ENCODE data around the gene CLRN2. TPM values are rescaled to one million over a fixed set of nuclear protein-coding genes. Genes with fewer than 3 reads are reported as not detected.

Gene CLRN2
- total RNA-seq, 1 experiment from 2014 or later: not detected

GRCh38 chr4:17526695-17527477, 11.9 kb downstream of the CLRN2 start:
- Mint-ChIP-seq H3K4me1 (no peaks in the 10 kb centered on the region), H3K4me3 (no peak overlapping the region), H3K9me3 (no peaks in the 10 kb centered on the region; the same call in 1 of the 2 replicates), H3K27ac (no peak overlapping the region), H3K27me3 (ENCODE audit: low read depth) (no peaks in the 10 kb centered on the region; the same call in 1 of the 2 replicates), H3K36me3 (no peaks in the 10 kb centered on the region)
- no peak for ATAC-seq
- DNase-seq (ENCODE audit: low spot score): no peak
- TF ChIP-seq PREB (CRISPR knock-in tag; IDR thresholded peaks at IDR 0.05; ENCODE audit: borderline replicate concordance): no peak
- TF ChIP-seq EMX1 (CRISPR knock-in tag; IDR thresholded peaks at IDR 0.05): no peak
- TF ChIP-seq GTF2I (CRISPR knock-in tag; conservative IDR thresholded peaks at IDR 0.05): no peak
- no peak for TF ChIP-seq E2F4 (CRISPR knock-in tag; IDR thresholded peaks at IDR 0.05; ENCODE audit: borderline replicate concordance, low read depth)
- TF ChIP-seq IRF1 (CRISPR knock-in tag; IDR thresholded peaks at IDR 0.05): no peak
- no peak for TF ChIP-seq FOXP4 (CRISPR knock-in tag; IDR thresholded peaks at IDR 0.05)
- ChIA-PET POLR2A (no interaction called here), CTCF (no interaction called here)

- Mint-ChIP-seq H3K4me3 (no peak overlapping the region), H3K27me3 (ENCODE audit: low read depth) (no peaks in the 10 kb centered on the region; the same call in 1 of the 2 replicates), H3K36me3 (no peaks in the 10 kb centered on the region), H3K27ac (no peak overlapping the region), H3K4me1 (no peaks in the 10 kb centered on the region), H3K9me3 (no peaks in the 10 kb centered on the region)
- ChIA-PET CTCF (no interaction called here), POLR2A (interaction anchor here (1.1 kb wide), 1 partner anchor 75 kb away, joined by 5 read pairs; no protein-coding TSS in a partner anchor)
- ATAC-seq: no peak
- DNase-seq (ENCODE audit: low spot score): no peak
- TF ChIP-seq ATF1 (CRISPR knock-in tag; IDR thresholded peaks at IDR 0.05): no peak
- TF ChIP-seq ZNF671 (CRISPR knock-in tag; IDR thresholded peaks at IDR 0.05): no peak
- TF ChIP-seq JAZF1 (CRISPR knock-in tag; IDR thresholded peaks at IDR 0.05): no peak
- TF ChIP-seq ARID4B (CRISPR knock-in tag; IDR thresholded peaks at IDR 0.05; ENCODE audit: borderline replicate concordance): no peak
- no peak for TF ChIP-seq IRF2 (CRISPR knock-in tag; IDR thresholded peaks at IDR 0.05; ENCODE audit: borderline replicate concordance, low read depth)
- no peak for TF ChIP-seq TCF7 (CRISPR knock-in tag; IDR thresholded peaks at IDR 0.05; ENCODE audit: low read depth)
- TF ChIP-seq ZNF138 (CRISPR knock-in tag; conservative IDR thresholded peaks at IDR 0.05): no peak
- TF ChIP-seq PREB (CRISPR knock-in tag; IDR thresholded peaks at IDR 0.05; ENCODE audit: borderline replicate concordance): no peak
- TF ChIP-seq ATF3 (CRISPR knock-in tag; conservative IDR thresholded peaks at IDR 0.05): no peak
- TF ChIP-seq E2F5 (CRISPR knock-in tag; IDR thresholded peaks at IDR 0.05): no peak
- no peak for TF ChIP-seq PRDM15 (CRISPR knock-in tag; IDR thresholded peaks at IDR 0.05)
These were observed 13.7 kb downstream of the CLRN2 start for GRCh38 chr4:17528551-17529165.
